Suprapubic skin (tissue), 4 donors: ENCODE results near the gene MTF2.

Experiments
- EP300 ChIP-seq: sonication (generic); formaldehyde crosslinking; IDR thresholded peaks from one replicate; pipeline ENCODE4 v1.6.1; 2017; ENCODE audit warnings: antibody characterized with exemption
- POLR2A ChIP-seq, 2 donors: fragments of 450-650 bp; IDR thresholded peaks; one replicate each; pipeline ENCODE4 v1.6.1; 2017; ENCODE audit warnings: antibody characterized with exemption in 2 of 2, mild to moderate bottlenecking in 2 of 2, moderate library complexity in 2 of 2
- POLR2AphosphoS5 ChIP-seq, 3 donors: sonication (generic); formaldehyde crosslinking; IDR thresholded peaks; one replicate each; pipeline ENCODE4 v1.6.1; 2017; ENCODE audit warnings: antibody characterized with exemption in 3 of 3
- TF ChIP-seq, protein P1 (sequence below), 2 donors: fragments of 200-600 bp in 1 of 2; fragments of 450-650 bp in 1 of 2; sonication (generic) in 1 of 2; IDR thresholded peaks; one replicate each; pipeline ENCODE4 v1.5.1; 2016 to 2019; ENCODE audit warnings: antibody characterized with exemption in 2 of 2, mild to moderate bottlenecking in 1 of 2, moderate library complexity in 1 of 2

DNA sequence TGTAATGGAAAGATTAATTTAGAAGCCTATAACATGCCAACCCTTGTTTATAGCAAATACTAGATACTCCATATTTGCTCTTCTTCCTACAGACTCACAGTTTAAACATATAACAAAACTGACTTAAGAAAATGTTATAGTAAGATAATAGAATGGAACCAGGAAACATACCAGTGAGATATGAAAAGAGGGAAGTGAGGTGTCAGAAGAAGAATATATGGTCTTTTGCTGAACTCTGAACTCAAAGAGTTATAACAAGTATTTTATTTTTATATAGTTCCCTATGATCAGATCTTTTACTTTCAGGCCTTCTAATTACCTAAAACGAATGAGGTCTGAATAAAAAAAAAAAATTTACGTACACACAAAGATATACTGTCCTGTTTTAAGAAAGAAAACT, 80.3 kb downstream of the MTF2 start:
- TF ChIP-seq, protein P1, sequence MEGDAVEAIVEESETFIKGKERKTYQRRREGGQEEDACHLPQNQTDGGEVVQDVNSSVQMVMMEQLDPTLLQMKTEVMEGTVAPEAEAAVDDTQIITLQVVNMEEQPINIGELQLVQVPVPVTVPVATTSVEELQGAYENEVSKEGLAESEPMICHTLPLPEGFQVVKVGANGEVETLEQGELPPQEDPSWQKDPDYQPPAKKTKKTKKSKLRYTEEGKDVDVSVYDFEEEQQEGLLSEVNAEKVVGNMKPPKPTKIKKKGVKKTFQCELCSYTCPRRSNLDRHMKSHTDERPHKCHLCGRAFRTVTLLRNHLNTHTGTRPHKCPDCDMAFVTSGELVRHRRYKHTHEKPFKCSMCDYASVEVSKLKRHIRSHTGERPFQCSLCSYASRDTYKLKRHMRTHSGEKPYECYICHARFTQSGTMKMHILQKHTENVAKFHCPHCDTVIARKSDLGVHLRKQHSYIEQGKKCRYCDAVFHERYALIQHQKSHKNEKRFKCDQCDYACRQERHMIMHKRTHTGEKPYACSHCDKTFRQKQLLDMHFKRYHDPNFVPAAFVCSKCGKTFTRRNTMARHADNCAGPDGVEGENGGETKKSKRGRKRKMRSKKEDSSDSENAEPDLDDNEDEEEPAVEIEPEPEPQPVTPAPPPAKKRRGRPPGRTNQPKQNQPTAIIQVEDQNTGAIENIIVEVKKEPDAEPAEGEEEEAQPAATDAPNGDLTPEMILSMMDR (IDR thresholded peaks at IDR 0.05), result no peak
- TF ChIP-seq POLR2AphosphoS5 (IDR thresholded peaks at IDR 0.05) (no peak), EP300 (no peak), POLR2A (IDR thresholded peaks at IDR 0.05) (no peak)
